OCI-LY7 (cell line): ENCODE data around the gene SMAD1. TPM values are rescaled to one million over a fixed set of nuclear protein-coding genes. Genes with fewer than 3 reads are reported as not detected.

ENCODE experiments used
- BruUV-seq: library from RNA; stranded (reverse); fragments of 400-500 nt; replicated peaks from 2 replicates; lab custom pipeline; 2021; lab: Mats Ljungman, UMichigan
- CTCF ChIA-PET: fragments of 300-600 bp; sonication (Branson Sonifier 250); formaldehyde crosslinking; loops from one replicate; lab custom pipeline; 2022; ENCODE audit warnings: antibody characterized with exemption; ENCODE audit not compliant: unreplicated experiment; lab: Charles Lee
- POLR2A ChIA-PET: fragments of 300-600 bp; sonication (Branson Sonifier 250); formaldehyde crosslinking; loops from one replicate; lab custom pipeline; 2022; ENCODE audit warnings: antibody characterized with exemption; lab: Charles Lee
- DNase-seq: peaks from one replicate; pipeline ENCODE4 v3.0.0-alpha.2; 2015; ENCODE audit warnings: low spot score
- H2AFZ ChIP-seq: fragments of 200-600 bp; sonication (generic), shearing (Covaris generic); 2 replicates; pipeline ENCODE4 v1.6.1; 2014; ENCODE audit warnings: mild to moderate bottlenecking, antibody characterized with exemption, low read length, moderate library complexity
- H3K27ac ChIP-seq: fragments of 200-600 bp; sonication (generic); 2 replicates; pipeline ENCODE4 v1.5.1; 2014; ENCODE audit warnings: mixed run types, low read depth, mild to moderate bottlenecking, moderate library complexity, low read length, inconsistent platforms; ENCODE audit not compliant: poor library complexity, severe bottlenecking
- H3K36me3 ChIP-seq: fragments of 200-600 bp; sonication (generic); 2 replicates; pipeline ENCODE4 v1.6.1; 2014; ENCODE audit warnings: mild to moderate bottlenecking, antibody characterized with exemption, low read length, moderate library complexity, mixed read lengths; ENCODE audit not compliant: insufficient read depth
- H3K4me1 ChIP-seq: fragments of 200-600 bp; sonication (generic); 2 replicates; pipeline ENCODE4 v1.5.1; 2014; ENCODE audit warnings: mild to moderate bottlenecking, low read length; ENCODE audit not compliant: insufficient read depth, poor library complexity, severe bottlenecking
- H3K4me2 ChIP-seq: fragments of 200-600 bp; sonication (generic); 2 replicates; pipeline ENCODE4 v1.6.1; 2014; ENCODE audit warnings: mild to moderate bottlenecking, low read length
- H3K4me3 ChIP-seq: fragments of 200-600 bp; sonication (generic); 2 replicates; pipeline ENCODE4 v1.5.1; 2014; ENCODE audit warnings: mild to moderate bottlenecking, low read depth, low read length; ENCODE audit not compliant: poor library complexity, severe bottlenecking
- H3K79me2 ChIP-seq: fragments of 200-600 bp; sonication (generic); 2 replicates; pipeline ENCODE4 v1.6.1; 2016; ENCODE audit warnings: low read depth, mild to moderate bottlenecking, low read length, moderate library complexity, mixed read lengths; ENCODE audit not compliant: insufficient read depth
- H3K9me2 ChIP-seq: fragments of 200-600 bp; sonication (generic); 2 replicates; pipeline ENCODE4 v1.6.1; 2016; ENCODE audit warnings: mild to moderate bottlenecking, low read length, mixed read lengths; ENCODE audit not compliant: insufficient read depth
- H3K9me3 ChIP-seq: fragments of 200-600 bp; sonication (generic); 2 replicates; pipeline ENCODE4 v1.6.1; 2014; ENCODE audit warnings: mild to moderate bottlenecking, mixed run types, low read length, mixed read lengths
- H4K20me1 ChIP-seq: fragments of 200-600 bp; sonication (generic); 2 replicates; pipeline ENCODE4 v1.6.1; 2014; ENCODE audit warnings: mild to moderate bottlenecking, antibody characterized with exemption, low read length, moderate library complexity, mixed read lengths; ENCODE audit not compliant: insufficient read depth
- EZH2phosphoT487 ChIP-seq: fragments of 200-600 bp; sonication (generic); IDR thresholded peaks from 2 replicates; pipeline ENCODE4 v1.6.1; 2018; ENCODE audit warnings: low read depth, borderline replicate concordance, mild to moderate bottlenecking, mixed run types, antibody characterized with exemption, low read length, moderate library complexity, mixed read lengths
- intact Hi-C: fragments of 100-400 bp; cut with micrococcal nuclease; formaldehyde crosslinking; loops from one replicate; pipeline ENCODE4 v1.10.0; 2022; ENCODE audit not compliant: unreplicated experiment
- total RNA-seq, 2 experiments: library from RNA; depleted of rRNA in 1 of 2; stranded (reverse); fragments of >200 nt in 1 of 2; shearing (Covaris generic) in 1 of 2; gene quantifications; 2 replicates each; pipeline ENCODE4 v1.2.3, GENCODE V29; 2014 to 2022
- TF ChIP-seq, protein P1 (sequence below): fragments of 200-600 bp; sonication (generic); conservative IDR thresholded peaks from 2 replicates; pipeline ENCODE4 v1.5.1; 2014; ENCODE audit warnings: mild to moderate bottlenecking, antibody characterized with exemption, low read length, moderate library complexity, mixed read lengths

The SMAD1 gene
- total RNA-seq, 2 experiments from 2014 or later = 39.9 to 60.9 TPM

DNA sequence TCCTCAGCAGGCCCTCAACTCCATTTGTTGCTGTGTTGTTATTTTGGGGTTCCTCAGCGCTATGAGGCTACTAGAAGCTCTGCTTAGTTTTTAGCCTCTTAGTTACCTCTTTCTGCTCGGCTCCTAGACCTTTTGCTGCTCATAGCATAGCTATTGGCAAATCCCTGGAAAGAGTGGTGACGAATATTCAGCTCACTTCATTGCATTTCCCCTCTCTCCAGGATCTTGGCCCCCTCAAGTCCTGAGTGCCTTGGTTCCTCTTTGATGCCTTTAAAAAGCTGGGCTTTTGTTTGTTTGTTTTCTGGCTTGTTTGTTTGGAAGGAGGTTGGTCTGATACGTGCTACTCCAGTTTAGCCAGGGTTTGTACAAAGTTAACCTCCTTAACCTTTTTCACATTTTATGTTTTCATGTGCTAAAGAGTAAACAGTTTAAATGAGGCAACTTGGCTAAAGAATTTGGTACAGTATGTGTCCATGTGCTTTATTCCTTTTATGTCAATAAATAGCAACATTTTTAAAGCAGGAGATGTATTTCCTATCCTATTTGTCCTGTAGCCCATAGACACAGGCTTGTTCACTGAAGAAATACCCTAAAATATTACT lies 31.5 kb downstream of the SMAD1 start:
- Histone ChIP-seq H3K4me1 (peaks cover 18% of the 10 kb centered on the region), H4K20me1 (no peaks in the 10 kb centered on the region), H3K79me2 (peaks cover 100% of the 10 kb centered on the region), H3K36me3 (peaks cover 97% of the 10 kb centered on the region), H3K4me2 (no peak overlapping the region), H2AFZ (no peak overlapping the region), H3K4me3 (no peak overlapping the region), H3K9me2 (no peaks in the 10 kb centered on the region), H3K9me3 (peaks cover 63% of the 10 kb centered on the region), H3K27ac (no peak overlapping the region)
- TF ChIP-seq EZH2phosphoT487 = no peak
- TF ChIP-seq, protein P1, sequence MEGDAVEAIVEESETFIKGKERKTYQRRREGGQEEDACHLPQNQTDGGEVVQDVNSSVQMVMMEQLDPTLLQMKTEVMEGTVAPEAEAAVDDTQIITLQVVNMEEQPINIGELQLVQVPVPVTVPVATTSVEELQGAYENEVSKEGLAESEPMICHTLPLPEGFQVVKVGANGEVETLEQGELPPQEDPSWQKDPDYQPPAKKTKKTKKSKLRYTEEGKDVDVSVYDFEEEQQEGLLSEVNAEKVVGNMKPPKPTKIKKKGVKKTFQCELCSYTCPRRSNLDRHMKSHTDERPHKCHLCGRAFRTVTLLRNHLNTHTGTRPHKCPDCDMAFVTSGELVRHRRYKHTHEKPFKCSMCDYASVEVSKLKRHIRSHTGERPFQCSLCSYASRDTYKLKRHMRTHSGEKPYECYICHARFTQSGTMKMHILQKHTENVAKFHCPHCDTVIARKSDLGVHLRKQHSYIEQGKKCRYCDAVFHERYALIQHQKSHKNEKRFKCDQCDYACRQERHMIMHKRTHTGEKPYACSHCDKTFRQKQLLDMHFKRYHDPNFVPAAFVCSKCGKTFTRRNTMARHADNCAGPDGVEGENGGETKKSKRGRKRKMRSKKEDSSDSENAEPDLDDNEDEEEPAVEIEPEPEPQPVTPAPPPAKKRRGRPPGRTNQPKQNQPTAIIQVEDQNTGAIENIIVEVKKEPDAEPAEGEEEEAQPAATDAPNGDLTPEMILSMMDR = no peak
- ChIA-PET CTCF (no interaction called here), POLR2A (interaction anchor here (1.0 to 2.8 kb wide), 4 partner anchors 11 to 41 kb away, joined by 3 to 14 read pairs (median 4); no protein-coding TSS in a partner anchor)
- BruUV-seq = no TSS peak
- intact Hi-C loops = no loop called here
- no peak for DNase-seq

GRCh38 chr4:145520172-145520571 lies 38.5 kb downstream of the SMAD1 start:
- H3K79me2 ChIP-seq = peaks cover 95% of the 10 kb centered on the region
- peak overlapping the region; percentile 51 for H3K27ac ChIP-seq
- H4K20me1 ChIP-seq = no peaks in the 10 kb centered on the region
- peak overlapping the region; percentile 72 for H3K4me2 ChIP-seq
- CTCF ChIA-PET = interaction anchor here (0.5 kb wide), 1 partner anchor 702 kb away, joined by 3 read pairs; no protein-coding TSS in a partner anchor
- H3K36me3 ChIP-seq = peaks cover 54% of the 10 kb centered on the region
- BruUV-seq = no TSS peak
- H3K9me2 ChIP-seq = no peaks in the 10 kb centered on the region
- no peak for TF ChIP-seq EZH2phosphoT487
- TF ChIP-seq, protein P1 = no peak
- intact Hi-C loops = no loop called here
- POLR2A ChIA-PET = interaction anchor here (1.1 to 6.6 kb wide), 6 partner anchors 10 to 36 kb away, joined by 4 to 67 read pairs (median 4); no protein-coding TSS in a partner anchor
- no peak overlapping the region for H2AFZ ChIP-seq
- DNase-seq = no peak
- H3K9me3 ChIP-seq = peaks cover 7% of the 10 kb centered on the region; the same call in 1 of the 2 replicates
- peaks cover 55% of the 10 kb centered on the region for H3K4me1 ChIP-seq
- peak overlapping the region; percentile 44 for H3K4me3 ChIP-seq

GRCh38 chr4:145521282-145521681 lies 39.6 kb downstream of the SMAD1 start:
- Histone ChIP-seq H3K4me3 (peak overlapping the region; percentile 44), H3K4me1 (peaks cover 66% of the 10 kb centered on the region), H3K27ac (peak overlapping the region; percentile 51), H3K36me3 (peaks cover 49% of the 10 kb centered on the region), H2AFZ (peak overlapping the region; percentile 6; the same call in 1 of the 2 replicates), H3K9me3 (peaks cover 7% of the 10 kb centered on the region; the same call in 1 of the 2 replicates), H3K4me2 (peak overlapping the region; percentile 72), H3K79me2 (peaks cover 95% of the 10 kb centered on the region), H3K9me2 (no peaks in the 10 kb centered on the region), H4K20me1 (no peaks in the 10 kb centered on the region)
- no peak for DNase-seq
- no TSS peak for BruUV-seq
- CTCF ChIA-PET = interaction anchor here (1.0 kb wide), 1 partner anchor 9 kb away, joined by 3 read pairs; no protein-coding TSS in a partner anchor
- intact Hi-C loops = no loop called here
- POLR2A ChIA-PET = interaction anchor here (0.7 to 6.6 kb wide), 9 partner anchors 10 to 37 kb away, joined by 3 to 67 read pairs (median 4); no protein-coding TSS in a partner anchor
- TF ChIP-seq, protein P1 = no peak
- TF ChIP-seq EZH2phosphoT487 = no peak
